Measurements from ENCODE around the gene CTSZ. TPM values are rescaled to one million over a fixed set of nuclear protein-coding genes. Genes with fewer than 3 reads are reported as not detected.
"Not testable (repeated sequence)": the region's sequence is repeated elsewhere in the genome, so short reads cannot be mapped to it uniquely, and the experiment has no call there.

Gene CTSZ
- total RNA-seq, 1 experiment from 2014 or later, result 487 TPM

GRCh38 chr20:58994390-58995159 lies 12.5 kb downstream of the CTSZ start:
- peaks cover 82% of the 10 kb centered on the region for H3K36me3 ChIP-seq

DNA sequence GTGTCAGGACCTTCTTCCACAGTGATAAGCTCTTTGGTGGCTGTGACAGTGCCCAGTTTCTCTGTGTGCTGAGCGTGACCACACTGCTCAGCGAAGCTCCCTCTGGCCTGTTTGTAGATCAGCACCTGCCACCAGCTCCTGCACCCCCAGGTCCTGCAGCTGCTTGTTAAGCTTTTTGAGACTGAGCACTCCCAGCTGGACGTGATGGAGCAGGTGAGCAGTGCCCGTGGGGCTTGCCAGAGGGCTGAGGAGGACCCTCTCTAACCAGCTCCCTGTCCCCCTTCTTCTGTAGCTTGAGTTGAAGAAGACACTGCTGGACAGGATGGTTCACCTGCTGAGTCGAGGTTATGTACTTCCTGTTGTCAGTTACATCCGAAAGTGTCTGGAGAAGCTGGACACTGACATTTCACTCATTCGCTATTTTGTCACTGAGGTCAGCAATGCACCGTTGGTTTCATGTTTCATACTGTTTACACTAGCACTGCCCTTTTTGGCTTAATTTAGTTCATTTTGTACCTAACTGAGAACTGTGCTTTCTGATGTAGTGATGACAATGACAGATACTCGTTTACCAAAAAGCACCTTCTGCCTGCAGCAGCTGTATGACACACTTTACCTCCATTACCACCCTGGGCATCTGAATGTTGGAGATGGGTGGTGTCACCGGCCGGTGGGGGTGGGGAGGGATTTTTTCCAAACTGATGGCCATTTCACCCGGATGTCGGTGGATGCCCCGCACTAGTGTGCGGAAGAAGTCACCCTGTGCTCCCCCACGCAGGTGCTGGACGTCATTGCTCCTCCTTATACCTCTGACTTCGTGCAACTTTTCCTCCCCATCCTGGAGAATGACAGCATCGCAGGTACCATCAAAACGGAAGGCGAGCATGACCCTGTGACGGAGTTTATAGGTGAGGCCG lies 13.5 kb downstream of the CTSZ start:
- DNase-seq, result no peak
- Histone ChIP-seq H3K36me3 (peaks cover 87% of the 10 kb centered on the region), H3K4me3 (no peak overlapping the region), H3K9me3 (no peaks in the 10 kb centered on the region), H3K27me3 (no peaks in the 10 kb centered on the region)

More at GRCh38 chr20:58994390-58995159, 12.5 kb downstream of the CTSZ start:
- no peak overlapping the region for H3K4me3 ChIP-seq
- no peaks in the 10 kb centered on the region for H3K9me3 ChIP-seq
- DNase-seq, result no peak
- no peaks in the 10 kb centered on the region for H3K27me3 ChIP-seq

GRCh38 chr20:58992911-58993310 lies 14.1 kb downstream of the CTSZ start:
- DNase-seq, result no peak
- Histone ChIP-seq H3K9me3 (no peaks in the 10 kb centered on the region), H3K4me3 (no peak overlapping the region), H3K27me3 (no peaks in the 10 kb centered on the region), H3K36me3 (peaks cover 90% of the 10 kb centered on the region)

- H3K9me3 ChIP-seq, result no peaks in the 10 kb centered on the region
- no peak for DNase-seq
- H3K4me3 ChIP-seq, result no peak overlapping the region
- H3K36me3 ChIP-seq, result peaks cover 92% of the 10 kb centered on the region
- H3K27me3 ChIP-seq, result no peaks in the 10 kb centered on the region
These were observed 15.3 kb downstream of the CTSZ start for GRCh38 chr20:58991715-58992114.

- Histone ChIP-seq H3K4me3 (no peak overlapping the region), H3K36me3 (peaks cover 92% of the 10 kb centered on the region), H3K9me3 (no peaks in the 10 kb centered on the region), H3K27me3 (no peaks in the 10 kb centered on the region)
- DNase-seq, result no peak
These were observed 16.2 kb downstream of the CTSZ start for GRCh38 chr20:58990651-58991445.

DNA sequence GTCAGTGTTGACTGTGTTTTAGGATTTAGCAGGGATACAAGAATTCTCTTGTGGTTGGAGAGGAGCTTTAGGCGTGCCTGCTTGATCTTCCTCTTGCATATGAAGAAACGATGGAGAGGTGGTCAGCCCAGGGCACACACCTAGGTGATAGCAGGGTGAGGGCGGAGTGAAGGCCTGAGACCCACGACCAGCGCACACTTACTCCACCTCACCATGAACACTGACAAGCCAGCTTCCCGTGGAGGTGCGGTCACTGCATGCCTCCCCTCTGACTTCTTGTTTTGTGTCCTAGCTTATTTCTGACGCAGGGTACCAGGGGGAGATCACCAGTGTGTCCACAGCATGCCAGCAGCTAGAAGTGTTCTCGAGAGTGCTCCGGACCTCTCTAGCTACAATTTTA lies 17.9 kb downstream of the CTSZ start:
- no peak overlapping the region for H3K4me3 ChIP-seq
- DNase-seq, result no peak
- no peaks in the 10 kb centered on the region for H3K9me3 ChIP-seq
- no peaks in the 10 kb centered on the region for H3K27me3 ChIP-seq
- H3K36me3 ChIP-seq, result peaks cover 97% of the 10 kb centered on the region

DNA sequence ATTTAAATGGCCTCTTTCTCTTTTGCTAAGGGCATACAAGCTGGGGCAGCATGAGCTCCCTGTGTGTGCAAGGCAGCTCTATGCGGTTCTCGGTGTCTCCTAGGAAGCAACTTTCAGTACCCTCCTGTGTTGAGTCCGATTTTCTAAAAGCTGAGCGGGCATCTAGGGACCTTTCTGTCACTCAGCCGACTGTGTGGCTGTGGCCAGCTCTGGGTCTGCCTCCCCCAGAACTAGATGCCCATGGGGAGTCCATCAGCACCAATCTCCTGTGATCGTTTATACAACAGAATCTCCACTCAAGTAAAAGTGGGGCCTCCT lies 18.5 kb downstream of the CTSZ start:
- H3K4me3 ChIP-seq, result no peak overlapping the region
- peaks cover 95% of the 10 kb centered on the region for H3K36me3 ChIP-seq
- no peak for DNase-seq
- no peaks in the 10 kb centered on the region for H3K27me3 ChIP-seq
- H3K9me3 ChIP-seq, result no peaks in the 10 kb centered on the region

GRCh38 chr20:58987790-58988564 lies 19.1 kb downstream of the CTSZ start:
- no peak for DNase-seq
- Histone ChIP-seq H3K27me3 (no peaks in the 10 kb centered on the region), H3K9me3 (no peaks in the 10 kb centered on the region), H3K4me3 (no peak overlapping the region), H3K36me3 (peaks cover 91% of the 10 kb centered on the region)

DNA sequence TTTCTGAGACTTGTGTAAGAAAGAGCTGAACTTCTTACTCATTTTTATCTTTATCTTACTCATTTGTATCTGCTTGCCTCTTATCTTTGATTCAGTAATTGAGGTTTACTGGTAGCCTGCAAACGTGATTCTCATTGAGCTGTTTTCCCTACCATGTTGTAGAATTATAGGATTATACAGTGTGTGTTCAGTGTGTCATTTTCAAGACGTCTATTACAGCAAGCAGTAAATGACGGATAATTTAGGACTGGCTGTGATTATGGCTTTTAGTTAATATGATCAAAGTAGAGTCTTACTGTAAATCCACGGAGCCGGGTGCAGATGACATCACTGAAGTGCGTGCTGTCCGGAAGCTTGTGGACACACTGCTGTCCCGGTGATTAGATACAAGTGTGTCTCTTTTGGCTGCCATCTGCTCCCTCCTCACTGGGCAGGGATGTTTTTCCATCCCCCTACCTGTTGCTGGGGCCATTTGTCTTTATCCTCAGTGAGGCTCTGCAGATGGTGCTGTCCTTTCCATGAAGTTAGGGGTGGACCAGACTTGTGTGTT lies 20.0 kb downstream of the CTSZ start:
- H3K27me3 ChIP-seq, result no peaks in the 10 kb centered on the region
- H3K9me3 ChIP-seq, result no peaks in the 10 kb centered on the region
- peaks cover 89% of the 10 kb centered on the region for H3K36me3 ChIP-seq
- H3K4me3 ChIP-seq, result no peak overlapping the region
- no peak for DNase-seq

GRCh38 chr20:58986286-58986967 lies 20.6 kb downstream of the CTSZ start:
- Histone ChIP-seq H3K9me3 (no peaks in the 10 kb centered on the region), H3K4me3 (no peak overlapping the region), H3K27me3 (no peaks in the 10 kb centered on the region), H3K36me3 (peaks cover 83% of the 10 kb centered on the region)
- DNase-seq, result no peak

DNA sequence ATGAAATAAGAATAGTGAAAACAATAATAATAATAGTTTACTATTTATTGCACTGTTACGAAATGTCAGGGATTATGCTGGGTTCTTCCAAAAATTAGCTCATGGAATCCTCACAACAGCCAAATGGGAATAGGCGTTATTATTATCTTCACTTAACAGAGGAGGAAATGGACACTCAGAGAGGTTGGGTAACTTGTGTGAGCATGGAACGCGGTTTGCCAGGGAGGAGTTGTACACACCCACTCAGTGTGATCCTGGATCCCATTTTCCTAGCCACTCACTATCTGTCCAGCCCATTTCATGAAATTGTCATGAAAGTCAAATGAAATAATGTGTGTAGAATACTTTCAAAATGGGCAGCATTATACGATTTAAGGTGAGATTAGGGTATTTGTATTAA lies 21.4 kb downstream of the CTSZ start:
- H3K9me3 ChIP-seq, result no peaks in the 10 kb centered on the region
- H3K27me3 ChIP-seq, result no peaks in the 10 kb centered on the region
- DNase-seq, result no peak
- no peak overlapping the region for H3K4me3 ChIP-seq
- peaks cover 77% of the 10 kb centered on the region for H3K36me3 ChIP-seq

DNA sequence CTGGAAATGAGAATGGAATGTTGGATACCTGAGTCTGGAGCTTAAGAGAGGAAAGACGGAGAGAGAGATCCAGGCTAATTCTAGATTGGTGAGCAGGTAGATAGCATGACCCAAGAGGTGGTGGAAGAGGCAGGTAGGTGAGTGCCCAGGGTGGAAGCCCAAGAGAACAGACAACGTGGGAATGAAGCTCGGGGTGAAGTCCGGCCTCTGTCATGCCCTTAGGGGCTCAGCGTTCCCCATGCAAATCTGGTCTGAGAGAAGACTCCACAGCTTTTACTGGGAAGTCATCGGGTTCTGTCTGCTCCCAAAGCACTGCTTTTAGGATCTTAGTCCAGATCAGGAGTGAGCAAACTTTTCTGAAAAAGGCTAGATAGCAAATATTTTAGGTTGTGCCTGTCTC lies 22.4 kb downstream of the CTSZ start:
- DNase-seq, result no peak
- Histone ChIP-seq H3K27me3 (no peaks in the 10 kb centered on the region), H3K36me3 (peaks cover 69% of the 10 kb centered on the region)

GRCh38 chr20:58983115-58983468 lies 24.0 kb downstream of the CTSZ start:
- DNase-seq, H3K9me3 ChIP-seq, H3K27me3 ChIP-seq, H3K4me3 ChIP-seq: not testable (repeated sequence)
- peaks cover 53% of the 10 kb centered on the region for H3K36me3 ChIP-seq

More for the DNA sequence above, 22.4 kb downstream of the CTSZ start:
- no peak overlapping the region for H3K4me3 ChIP-seq
- H3K9me3 ChIP-seq, result no peaks in the 10 kb centered on the region

DNA sequence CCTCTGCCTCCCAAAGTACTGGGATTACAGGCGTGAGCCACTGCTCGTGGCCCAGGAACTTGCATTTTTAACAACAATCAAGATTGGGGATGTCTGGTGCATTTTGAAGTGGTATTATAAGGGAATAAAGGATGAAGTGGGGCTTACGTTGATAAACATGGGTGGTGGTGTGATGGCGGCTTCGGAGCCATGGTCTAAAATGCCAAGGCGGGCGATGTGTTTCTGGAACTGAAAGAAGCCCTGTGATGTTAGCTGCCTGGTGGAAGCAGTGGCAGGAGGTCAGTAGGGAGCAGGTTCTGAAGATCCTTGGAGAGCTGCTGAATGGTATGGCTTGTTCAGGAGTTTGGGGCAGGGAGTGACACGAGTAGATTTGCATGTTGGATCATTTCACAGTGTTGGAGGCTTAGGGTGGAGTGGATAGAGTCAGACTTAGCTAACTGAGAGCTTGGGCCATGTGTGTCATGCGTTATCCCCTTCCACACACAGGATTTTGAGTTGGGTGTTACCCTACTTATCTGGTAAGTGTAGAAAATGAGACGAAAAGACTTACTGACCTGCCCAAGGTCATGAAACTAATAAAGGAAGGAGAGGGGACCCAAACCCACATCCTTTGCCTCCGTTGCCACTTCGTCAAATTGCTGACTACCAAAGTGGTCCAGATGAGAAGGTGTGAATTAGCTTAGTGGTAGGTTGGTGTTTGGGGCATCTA lies 24.5 kb downstream of the CTSZ start:
- DNase-seq, result no peak
- Histone ChIP-seq H3K27me3 (no peaks in the 10 kb centered on the region), H3K36me3 (peaks cover 47% of the 10 kb centered on the region), H3K9me3 (no peaks in the 10 kb centered on the region), H3K4me3 (peak overlapping the region; percentile 86)
